Tibial artery (tissue), 4 donors: ENCODE data around the gene SLIT3.

Source experiments
- DNase-seq, 2 donors: peaks; one replicate each; pipeline ENCODE4 v3.0.0-alpha.2; 2019
- H3K27ac ChIP-seq, 2 donors: fragments of 200-600 bp; sonication (generic) in 1 of 2; 1 replicate in 1 of 2; 2 replicates in 1 of 2; pipeline ENCODE4 v1.5.1; 2018 to 2019; ENCODE audit warnings: mild to moderate bottlenecking in 1 of 2
- H3K27me3 ChIP-seq, 2 donors: fragments of 200-600 bp; sonication (generic) in 1 of 2; one replicate each; pipeline versions ENCODE4 v1.5.1 to v1.6.0; 2016 to 2019
- H3K36me3 ChIP-seq, 3 donors: fragments of 200-600 bp; sonication (generic) in 2 of 3; one replicate each; pipeline ENCODE4 v1.5.1; 2016 to 2019; ENCODE audit warnings: mild to moderate bottlenecking in 2 of 3
- H3K4me1 ChIP-seq, 4 donors: fragments of 200-600 bp; sonication (generic) in 2 of 4; 1 replicate in 3 of 4; 2 replicates in 1 of 4; pipeline ENCODE4 v1.5.1; 2016 to 2019
- H3K4me3 ChIP-seq, 2 donors: fragments of 200-600 bp; sonication (generic) in 1 of 2; 1 replicate in 1 of 2; 2 replicates in 1 of 2; pipeline ENCODE4 v1.5.1; 2018 to 2019; ENCODE audit warnings: mild to moderate bottlenecking in 2 of 2
- H3K9me3 ChIP-seq, 3 donors: fragments of 200-600 bp; sonication (generic) in 1 of 3; one replicate each; pipeline ENCODE4 v1.5.1; 2016 to 2019
- intact Hi-C: fragments of 100-400 bp; cut with DNase I; formaldehyde crosslinking; loops from one replicate; pipeline ENCODE4 v1.15.0; 2023; ENCODE audit warnings: low total_unique reads
- TF ChIP-seq, protein P1 (sequence below), 2 experiments: fragments of 200-600 bp in 1 of 2; fragments of 450-650 bp in 1 of 2; IDR thresholded peaks; one replicate each; pipeline ENCODE4 v1.5.1; 2017 to 2019; ENCODE audit warnings: antibody characterized with exemption in 2 of 2, mild to moderate bottlenecking in 1 of 2, moderate library complexity in 1 of 2

The SLIT3 gene

DNA sequence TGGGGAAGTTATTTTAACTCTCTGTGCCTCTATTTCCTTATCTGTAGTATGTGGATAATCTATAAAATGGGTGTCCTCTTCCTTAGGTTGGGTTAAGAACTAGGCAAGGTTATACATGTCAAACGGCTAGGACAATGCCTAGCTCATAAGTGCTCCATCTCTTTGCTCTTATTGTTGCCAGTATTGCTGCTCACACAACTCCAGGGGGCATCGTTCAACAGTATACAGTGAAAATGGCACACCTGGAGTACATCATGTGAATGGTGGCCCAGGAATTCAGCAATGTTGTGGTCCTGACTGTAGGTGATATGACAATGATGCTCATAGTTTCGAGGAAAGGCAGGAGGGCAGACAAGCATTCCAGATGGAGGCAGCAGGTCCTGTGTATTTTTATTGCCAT is 30.1 kb downstream of the SLIT3 start:
- Histone ChIP-seq H3K4me3 (no peak overlapping the region), H3K27ac (no peak overlapping the region), H3K4me1 (peaks cover 0 to 5% (median 0%) of the 10 kb centered on the region in 4 donors), H3K9me3 (no peaks in the 10 kb centered on the region), H3K27me3 (no peaks in the 10 kb centered on the region), H3K36me3 (peaks cover 0 to 2% (median 0%) of the 10 kb centered on the region in 3 donors)
- DNase-seq, result no peak
- intact Hi-C loops, result no loop called here
- TF ChIP-seq, protein P1, sequence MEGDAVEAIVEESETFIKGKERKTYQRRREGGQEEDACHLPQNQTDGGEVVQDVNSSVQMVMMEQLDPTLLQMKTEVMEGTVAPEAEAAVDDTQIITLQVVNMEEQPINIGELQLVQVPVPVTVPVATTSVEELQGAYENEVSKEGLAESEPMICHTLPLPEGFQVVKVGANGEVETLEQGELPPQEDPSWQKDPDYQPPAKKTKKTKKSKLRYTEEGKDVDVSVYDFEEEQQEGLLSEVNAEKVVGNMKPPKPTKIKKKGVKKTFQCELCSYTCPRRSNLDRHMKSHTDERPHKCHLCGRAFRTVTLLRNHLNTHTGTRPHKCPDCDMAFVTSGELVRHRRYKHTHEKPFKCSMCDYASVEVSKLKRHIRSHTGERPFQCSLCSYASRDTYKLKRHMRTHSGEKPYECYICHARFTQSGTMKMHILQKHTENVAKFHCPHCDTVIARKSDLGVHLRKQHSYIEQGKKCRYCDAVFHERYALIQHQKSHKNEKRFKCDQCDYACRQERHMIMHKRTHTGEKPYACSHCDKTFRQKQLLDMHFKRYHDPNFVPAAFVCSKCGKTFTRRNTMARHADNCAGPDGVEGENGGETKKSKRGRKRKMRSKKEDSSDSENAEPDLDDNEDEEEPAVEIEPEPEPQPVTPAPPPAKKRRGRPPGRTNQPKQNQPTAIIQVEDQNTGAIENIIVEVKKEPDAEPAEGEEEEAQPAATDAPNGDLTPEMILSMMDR (IDR thresholded peaks at IDR 0.05), result no peak

DNA sequence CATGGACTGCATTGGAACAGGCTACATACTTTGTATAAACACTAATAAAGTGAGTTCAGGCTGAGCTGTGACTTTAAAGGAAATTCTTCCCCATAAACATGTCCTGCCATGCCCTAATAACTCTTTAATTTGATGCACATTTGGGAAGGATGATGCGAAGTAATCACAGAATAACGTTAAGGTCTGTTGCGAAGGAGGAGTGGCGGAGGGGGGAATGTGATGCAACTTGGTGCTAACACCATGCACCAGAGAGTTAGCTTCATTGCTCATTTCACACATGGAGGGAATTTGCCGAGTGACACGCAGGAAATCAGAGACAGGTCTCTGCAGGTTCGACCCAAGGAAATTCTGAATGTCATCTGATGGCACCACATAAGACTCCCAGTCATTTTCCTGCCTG is 32.9 kb downstream of the SLIT3 start:
- H3K27ac ChIP-seq, result no peak overlapping the region
- intact Hi-C loops, result no loop called here
- TF ChIP-seq, protein P1 (IDR thresholded peaks at IDR 0.05), result no peak
- no peak overlapping the region for H3K4me3 ChIP-seq
- H3K4me1 ChIP-seq, result peaks cover 0 to 10% (median 0%) of the 10 kb centered on the region in 4 donors
- H3K9me3 ChIP-seq, result no peaks in the 10 kb centered on the region
- H3K27me3 ChIP-seq, result no peaks in the 10 kb centered on the region
- no peaks in the 10 kb centered on the region for H3K36me3 ChIP-seq
- DNase-seq, result no peak

GRCh38 chr5:169265888-169266287 is 35.1 kb downstream of the SLIT3 start:
- TF ChIP-seq, protein P1 (IDR thresholded peaks at IDR 0.05), result no peak
- DNase-seq, result no peak
- no peak overlapping the region for H3K27ac ChIP-seq
- H3K4me1 ChIP-seq, result peaks cover 0 to 6% (median 0%) of the 10 kb centered on the region in 4 donors
- no peaks in the 10 kb centered on the region for H3K27me3 ChIP-seq
- intact Hi-C loops, result no loop called here
- H3K36me3 ChIP-seq, result no peaks in the 10 kb centered on the region
- H3K9me3 ChIP-seq, result no peaks in the 10 kb centered on the region
- no peak overlapping the region for H3K4me3 ChIP-seq

GRCh38 chr5:169263591-169263990 is 37.3 kb downstream of the SLIT3 start:
- no peaks in the 10 kb centered on the region for H3K27me3 ChIP-seq
- no peaks in the 10 kb centered on the region for H3K9me3 ChIP-seq
- no peak overlapping the region for H3K27ac ChIP-seq
- DNase-seq, result no peak
- intact Hi-C loops, result no loop called here
- no peak overlapping the region for H3K4me3 ChIP-seq
- TF ChIP-seq, protein P1 (IDR thresholded peaks at IDR 0.05), result no peak
- H3K36me3 ChIP-seq, result no peaks in the 10 kb centered on the region
- peaks cover 0 to 18% (median 3%) of the 10 kb centered on the region in 4 donors for H3K4me1 ChIP-seq

DNA sequence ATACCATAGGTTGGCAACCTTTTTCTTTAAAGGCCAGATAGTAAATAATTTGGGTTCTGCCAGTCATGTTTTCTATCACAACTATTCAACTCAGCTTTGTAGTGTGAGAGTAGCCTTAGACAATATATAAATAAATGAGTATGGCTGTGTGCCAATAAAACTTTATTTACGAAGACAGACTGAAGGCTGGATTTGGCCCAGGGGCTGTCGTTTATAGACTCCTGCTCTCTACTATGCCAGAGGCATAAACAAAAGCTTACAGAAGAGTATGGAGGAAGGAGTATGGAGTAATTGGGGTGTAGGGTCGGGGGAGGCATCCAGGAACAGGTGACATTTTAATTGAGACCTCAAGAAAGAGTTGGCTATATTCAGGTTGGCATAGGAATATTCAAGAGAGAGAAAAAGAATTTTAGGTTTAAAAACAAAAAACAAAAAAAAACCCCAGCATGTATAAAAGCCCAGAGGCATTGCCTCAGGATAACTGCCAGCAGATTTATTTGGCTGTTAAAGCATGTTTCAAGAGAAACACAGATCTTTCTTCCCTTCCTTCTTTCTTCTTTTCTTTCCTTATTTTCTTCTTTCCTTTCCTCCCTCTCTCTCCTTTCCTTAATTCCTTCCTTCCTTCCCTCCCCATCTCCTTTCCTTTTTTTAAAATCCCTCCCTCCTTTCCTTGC is 39.9 kb downstream of the SLIT3 start:
- Histone ChIP-seq H3K27ac (no peak overlapping the region), H3K9me3 (no peaks in the 10 kb centered on the region), H3K4me3 (no peak overlapping the region), H3K36me3 (no peaks in the 10 kb centered on the region), H3K4me1 (peaks cover 0 to 18% (median 3%) of the 10 kb centered on the region in 4 donors), H3K27me3 (no peaks in the 10 kb centered on the region)
- intact Hi-C loops, result no loop called here
- TF ChIP-seq, protein P1 (IDR thresholded peaks at IDR 0.05), result no peak
- no peak for DNase-seq
